NCI-H1417 (cell line): ENCODE measurements around the gene PPP2R5B.

Source experiments
- DNase-seq, 3 experiments: peaks; one replicate each; lab custom pipeline; 2025; lab: John Stamatoyannopoulos, UW

PPP2R5B gene

DNA sequence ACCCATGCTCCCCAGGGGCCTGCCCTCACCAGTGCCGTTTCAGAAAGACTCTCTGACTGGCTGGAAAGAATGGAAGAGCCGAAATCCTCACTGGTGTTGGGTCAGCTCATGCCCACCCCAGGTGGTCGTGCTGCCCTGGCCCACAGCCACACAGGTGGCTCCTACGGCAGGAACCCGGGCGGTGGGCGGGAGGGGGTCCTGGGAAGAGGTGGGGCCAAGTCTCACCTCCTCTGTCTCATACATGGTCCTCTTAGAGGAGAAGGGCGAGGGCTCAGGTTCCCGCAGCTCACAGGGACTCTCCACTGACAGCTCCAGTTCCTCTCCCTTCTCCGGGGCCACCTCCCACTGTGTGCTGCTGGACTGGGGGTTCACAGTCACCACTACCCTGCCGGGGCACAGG, 15.7 kb upstream of the PPP2R5B start:
- DNase-seq, result no peak

- no peak for DNase-seq
These were observed 14.7 kb upstream of the PPP2R5B start for GRCh38 chr11:64909653-64910343.

DNA sequence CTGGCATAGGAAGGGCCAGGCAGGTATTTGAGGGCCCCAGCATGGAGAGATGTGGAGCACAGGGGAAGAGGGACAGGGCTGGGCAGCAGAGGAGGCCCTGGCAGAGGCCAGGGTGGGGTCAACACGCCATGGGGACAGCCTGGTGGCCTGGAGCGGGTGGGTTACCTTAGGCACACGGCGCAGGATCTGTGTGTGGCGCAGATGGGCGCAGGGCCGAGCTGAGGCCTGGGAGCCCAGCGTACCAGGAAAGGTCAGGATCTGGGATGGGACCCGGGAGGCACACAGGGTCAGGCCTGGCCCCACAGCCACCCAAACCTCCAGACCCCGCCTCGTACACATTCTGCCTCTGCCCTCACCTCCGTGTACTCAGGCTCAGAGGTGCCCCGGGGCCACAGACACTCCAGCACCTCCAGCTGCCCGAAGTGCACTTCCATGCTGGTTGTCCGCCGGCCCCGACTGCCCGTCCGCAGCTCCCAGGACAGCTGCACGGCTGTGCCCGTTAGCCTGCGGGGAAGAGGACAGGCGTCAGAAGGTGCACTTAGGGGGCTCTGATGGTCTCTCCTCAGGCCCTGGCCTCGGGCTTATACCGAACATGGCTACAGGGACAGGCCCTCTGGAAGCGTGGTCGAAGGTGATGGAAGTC, 13.9 kb upstream of the PPP2R5B start:
- DNase-seq, result no peak

- DNase-seq, result no peak
These were observed 13.3 kb upstream of the PPP2R5B start for GRCh38 chr11:64911142-64911541.

DNA sequence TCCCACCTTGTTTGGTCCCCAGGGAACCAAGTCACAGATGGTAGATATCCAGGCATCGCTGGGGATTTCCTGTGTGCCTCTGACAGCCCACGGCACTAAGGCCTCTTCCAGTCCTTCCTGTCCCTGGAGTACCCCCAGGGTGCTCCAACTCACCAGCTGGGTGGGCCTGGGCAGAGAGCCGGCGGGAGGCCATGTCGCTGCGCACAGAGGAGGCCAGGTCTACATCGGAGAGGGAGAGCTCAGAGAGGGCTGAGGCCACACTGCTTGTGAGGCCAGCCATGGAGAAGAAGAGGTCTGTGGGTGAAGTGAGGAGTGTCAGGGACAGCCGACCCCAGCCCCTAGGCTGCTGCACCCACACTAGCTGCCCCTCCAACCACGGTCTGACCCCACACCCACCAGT, 12.8 kb upstream of the PPP2R5B start:
- DNase-seq, result no peak

DNA sequence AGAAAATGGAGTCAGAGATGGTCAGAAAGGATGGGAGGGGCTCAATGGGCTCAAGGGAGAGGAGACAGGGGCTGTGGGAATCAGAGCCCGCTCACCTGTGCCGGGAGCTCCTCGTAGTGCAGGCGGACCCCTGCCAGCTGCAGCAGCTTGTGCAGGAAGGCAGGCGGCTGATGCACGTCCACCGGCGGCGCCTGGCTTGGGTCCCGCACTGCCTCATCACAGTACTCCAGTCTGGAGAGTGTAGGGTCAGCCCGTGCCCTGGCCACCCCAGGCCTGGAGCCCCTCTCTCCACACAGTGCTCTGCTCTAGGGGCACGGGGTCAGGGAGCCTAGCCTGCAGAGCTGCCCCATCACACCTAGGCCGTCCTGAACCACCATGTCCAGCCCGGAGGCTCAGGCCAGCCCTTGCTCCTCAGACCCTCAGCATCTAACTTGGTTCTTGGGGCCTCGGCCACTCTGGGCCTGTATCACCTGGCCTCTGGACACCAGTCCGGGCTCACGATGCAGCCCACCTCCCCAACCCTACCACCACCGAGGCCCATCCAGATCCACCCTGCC, 11.2 kb upstream of the PPP2R5B start:
- DNase-seq, result no peak

GRCh38 chr11:64914123-64914522, 10.4 kb upstream of the PPP2R5B start:
- no peak for DNase-seq

- no peak for DNase-seq
These were observed 9.1 kb upstream of the PPP2R5B start for GRCh38 chr11:64915376-64915887.

- peak in 2 of 3 experiments; percentile 33 to 59 for DNase-seq
These were observed 8.3 kb upstream of the PPP2R5B start for GRCh38 chr11:64916040-64916774.

GRCh38 chr11:64916775-64917662, 7.5 kb upstream of the PPP2R5B start, which contains the start of gene ATG2A:
Gene ATG2A (minus strand): TSS chr11:64917209. CDS start chr11:64917135, 74 bp downstream.
- DNase-seq, result peak; percentile 99 to 100 (median 99)

GRCh38 chr11:64917663-64917995, 6.9 kb upstream of the PPP2R5B start:
- DNase-seq, result no peak

GRCh38 chr11:64918017-64918416, 6.5 kb upstream of the PPP2R5B start:
- peak in 1 of 3 experiments; percentile 51 for DNase-seq

DNA sequence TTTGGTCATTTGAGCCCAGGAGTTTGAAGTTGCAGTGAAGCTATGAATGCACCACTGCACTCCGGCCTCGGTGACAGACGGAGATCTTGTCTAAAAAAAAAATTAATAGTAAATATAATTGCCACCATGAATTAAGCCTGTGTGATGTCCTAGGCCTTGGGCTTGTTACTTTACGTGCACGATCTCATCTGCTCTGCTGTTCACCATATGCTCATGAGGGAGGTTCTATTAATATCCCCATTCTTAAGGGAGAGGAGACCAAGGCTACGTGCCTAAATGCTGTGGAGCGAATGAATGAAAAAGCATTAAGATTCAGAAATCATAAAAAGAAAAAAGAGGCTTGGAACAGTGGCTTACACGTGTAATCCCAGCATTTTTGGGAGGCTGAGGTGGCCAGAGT, 4.9 kb upstream of the PPP2R5B start:
- DNase-seq, result no peak

DNA sequence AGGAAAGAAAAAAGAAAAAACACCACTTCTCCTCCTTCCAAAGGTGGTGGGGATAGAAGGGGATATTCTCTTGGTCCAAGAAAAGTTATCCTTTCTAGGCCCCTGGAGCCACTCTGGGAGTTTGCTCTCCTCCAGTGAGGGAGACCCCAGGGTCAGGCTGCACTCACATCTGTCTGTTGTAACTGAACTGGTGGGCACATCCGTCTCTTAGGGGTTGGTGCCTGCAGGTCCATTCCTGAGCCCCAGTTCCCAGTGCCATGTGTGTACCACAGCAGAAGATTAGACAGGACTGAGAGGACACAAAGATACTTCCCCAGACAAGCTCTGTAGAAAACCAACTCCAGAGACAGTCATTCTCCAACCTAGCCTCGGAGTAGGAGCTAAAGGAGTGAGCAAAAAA, 4.4 kb upstream of the PPP2R5B start:
- no peak for DNase-seq

DNA sequence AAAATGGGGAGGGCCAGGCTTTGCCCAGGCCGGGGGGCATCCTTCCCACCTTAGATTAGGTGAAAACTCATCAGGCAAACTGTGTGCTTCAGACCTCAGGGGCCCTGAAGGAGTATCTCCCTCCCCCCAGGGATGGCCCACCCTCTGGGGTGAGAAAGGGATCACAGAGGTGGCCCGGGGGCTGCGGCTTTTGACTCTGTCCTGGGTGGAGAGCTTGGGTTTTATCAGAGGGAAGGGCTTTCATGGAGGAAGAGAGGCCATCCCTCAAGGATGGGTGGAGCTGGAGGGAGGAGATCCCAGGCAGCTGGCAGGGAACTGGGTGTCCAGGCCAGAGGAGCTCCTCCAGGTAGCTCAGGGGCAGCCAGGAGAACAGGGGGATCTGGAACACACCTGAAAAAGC, 3.1 kb upstream of the PPP2R5B start:
- DNase-seq, result no peak

- no peak for DNase-seq
These were observed 1.3 kb upstream of the PPP2R5B start for GRCh38 chr11:64923151-64923661.

DNA sequence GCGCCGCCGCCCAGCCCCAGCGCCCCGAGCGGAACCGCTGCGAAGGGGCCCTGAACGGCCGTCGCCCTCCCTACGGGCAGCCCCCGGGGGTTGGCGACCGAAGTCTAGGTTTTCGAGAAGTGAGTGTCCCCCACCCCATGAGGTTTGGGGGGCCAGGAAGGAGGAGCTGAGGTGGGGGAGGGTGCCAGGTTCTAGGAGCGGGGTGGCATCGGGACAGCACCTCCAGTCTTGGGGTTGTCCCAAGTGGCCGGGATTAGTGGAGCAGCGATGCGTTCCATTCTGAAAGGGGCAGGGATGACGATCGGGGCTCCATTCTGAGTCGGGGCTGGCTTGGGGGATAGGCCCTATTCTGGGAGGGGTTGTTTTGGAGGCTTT, 408 bp downstream of the PPP2R5B start:
- peak in 2 of 3 experiments; percentile 34 to 36 for DNase-seq

- DNase-seq, result no peak
These were observed 1.3 kb downstream of the PPP2R5B start for GRCh38 chr11:64925536-64926436.

- DNase-seq, result no peak
These were observed 2.2 kb downstream of the PPP2R5B start for GRCh38 chr11:64926689-64927088.

- DNase-seq, result no peak
These were observed 4.5 kb downstream of the PPP2R5B start for GRCh38 chr11:64928957-64929356.
